Measurements from ENCODE around the gene SGK2.

- TF ChIP-seq, protein P1, sequence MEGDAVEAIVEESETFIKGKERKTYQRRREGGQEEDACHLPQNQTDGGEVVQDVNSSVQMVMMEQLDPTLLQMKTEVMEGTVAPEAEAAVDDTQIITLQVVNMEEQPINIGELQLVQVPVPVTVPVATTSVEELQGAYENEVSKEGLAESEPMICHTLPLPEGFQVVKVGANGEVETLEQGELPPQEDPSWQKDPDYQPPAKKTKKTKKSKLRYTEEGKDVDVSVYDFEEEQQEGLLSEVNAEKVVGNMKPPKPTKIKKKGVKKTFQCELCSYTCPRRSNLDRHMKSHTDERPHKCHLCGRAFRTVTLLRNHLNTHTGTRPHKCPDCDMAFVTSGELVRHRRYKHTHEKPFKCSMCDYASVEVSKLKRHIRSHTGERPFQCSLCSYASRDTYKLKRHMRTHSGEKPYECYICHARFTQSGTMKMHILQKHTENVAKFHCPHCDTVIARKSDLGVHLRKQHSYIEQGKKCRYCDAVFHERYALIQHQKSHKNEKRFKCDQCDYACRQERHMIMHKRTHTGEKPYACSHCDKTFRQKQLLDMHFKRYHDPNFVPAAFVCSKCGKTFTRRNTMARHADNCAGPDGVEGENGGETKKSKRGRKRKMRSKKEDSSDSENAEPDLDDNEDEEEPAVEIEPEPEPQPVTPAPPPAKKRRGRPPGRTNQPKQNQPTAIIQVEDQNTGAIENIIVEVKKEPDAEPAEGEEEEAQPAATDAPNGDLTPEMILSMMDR (IDR thresholded peaks at IDR 0.05) = no peak
- TF ChIP-seq POLR2A (IDR thresholded peaks at IDR 0.05) = no peak
These were observed 43.2 kb upstream of the SGK2 start for GRCh38 chr20:43515628-43516027.
